Epithelial cell of esophagus (primary cell): Measurements from ENCODE around the gene ASB18.

ENCODE experiments used
- DNase-seq: peaks from one replicate; pipeline ENCODE4 v3.0.0; 2010; ENCODE audit warnings: low read depth
- H3K4me3 ChIP-seq: 2 replicates; pipeline ENCODE4 v1.5.1; 2011; ENCODE audit warnings: mild to moderate bottlenecking, low read length, control low read depth
- TF ChIP-seq, protein P1 (sequence below): IDR thresholded peaks from 2 replicates; pipeline ENCODE4 v1.5.1; 2011; ENCODE audit warnings: low read depth, mild to moderate bottlenecking, low read length, control low read depth, inconsistent platforms; ENCODE audit not compliant: insufficient read depth; ENCODE audit errors: missing control alignments

ASB18 gene

DNA sequence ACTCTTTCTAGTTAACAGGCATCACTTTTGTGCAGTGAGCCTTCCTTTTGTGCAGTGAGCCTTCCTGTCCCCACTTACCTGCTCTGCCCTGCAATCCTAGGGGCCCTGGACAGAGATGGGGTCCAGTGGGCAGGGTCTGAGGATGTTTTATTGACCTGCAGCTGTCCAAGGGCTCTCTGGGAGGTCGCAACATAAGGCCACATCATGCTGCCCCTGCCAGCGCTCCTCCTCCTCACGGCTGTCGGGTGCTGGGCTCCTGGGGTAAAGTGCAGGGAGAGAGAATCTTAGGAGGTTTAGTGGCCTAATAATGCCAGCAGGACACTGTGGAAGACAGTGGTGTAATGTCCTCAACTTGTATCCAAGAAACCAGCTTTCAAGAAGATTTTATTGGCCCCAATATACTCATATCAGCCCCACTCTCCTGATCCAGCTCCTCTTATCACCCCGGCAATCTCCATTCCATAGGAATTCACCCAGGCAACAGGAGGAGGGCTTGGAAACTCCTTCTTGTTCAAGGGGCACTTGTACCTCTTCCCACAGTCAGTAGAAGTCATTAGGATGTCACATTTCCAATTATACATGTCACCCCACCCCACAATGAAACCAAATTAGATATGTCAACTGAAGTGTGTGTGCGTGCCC lies 41.9 kb upstream of the ASB18 start:
- DNase-seq = no peak
- TF ChIP-seq, protein P1, sequence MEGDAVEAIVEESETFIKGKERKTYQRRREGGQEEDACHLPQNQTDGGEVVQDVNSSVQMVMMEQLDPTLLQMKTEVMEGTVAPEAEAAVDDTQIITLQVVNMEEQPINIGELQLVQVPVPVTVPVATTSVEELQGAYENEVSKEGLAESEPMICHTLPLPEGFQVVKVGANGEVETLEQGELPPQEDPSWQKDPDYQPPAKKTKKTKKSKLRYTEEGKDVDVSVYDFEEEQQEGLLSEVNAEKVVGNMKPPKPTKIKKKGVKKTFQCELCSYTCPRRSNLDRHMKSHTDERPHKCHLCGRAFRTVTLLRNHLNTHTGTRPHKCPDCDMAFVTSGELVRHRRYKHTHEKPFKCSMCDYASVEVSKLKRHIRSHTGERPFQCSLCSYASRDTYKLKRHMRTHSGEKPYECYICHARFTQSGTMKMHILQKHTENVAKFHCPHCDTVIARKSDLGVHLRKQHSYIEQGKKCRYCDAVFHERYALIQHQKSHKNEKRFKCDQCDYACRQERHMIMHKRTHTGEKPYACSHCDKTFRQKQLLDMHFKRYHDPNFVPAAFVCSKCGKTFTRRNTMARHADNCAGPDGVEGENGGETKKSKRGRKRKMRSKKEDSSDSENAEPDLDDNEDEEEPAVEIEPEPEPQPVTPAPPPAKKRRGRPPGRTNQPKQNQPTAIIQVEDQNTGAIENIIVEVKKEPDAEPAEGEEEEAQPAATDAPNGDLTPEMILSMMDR = no peak
- no peak overlapping the region for H3K4me3 ChIP-seq

DNA sequence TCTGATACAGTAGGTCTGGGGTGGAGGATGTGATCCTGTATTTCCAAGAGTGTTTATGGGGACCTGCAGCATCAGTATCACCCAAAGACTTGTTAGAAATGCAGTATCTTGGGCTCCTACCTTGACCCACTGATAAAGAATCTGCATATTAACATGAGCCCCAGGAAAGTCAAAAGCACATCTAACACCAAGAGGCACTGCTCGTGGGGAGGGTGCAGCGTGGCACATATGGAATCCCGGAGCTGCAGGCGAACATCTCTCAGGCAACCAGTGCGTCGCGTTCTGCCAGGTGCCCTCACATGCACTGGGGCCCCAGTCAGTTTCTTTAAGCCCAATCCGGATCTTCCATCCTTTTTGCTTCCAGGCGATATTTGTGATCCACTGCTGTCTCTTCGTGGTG lies 41.3 kb upstream of the ASB18 start:
- DNase-seq = no peak
- H3K4me3 ChIP-seq = no peak overlapping the region
- TF ChIP-seq, protein P1 = no peak

DNA sequence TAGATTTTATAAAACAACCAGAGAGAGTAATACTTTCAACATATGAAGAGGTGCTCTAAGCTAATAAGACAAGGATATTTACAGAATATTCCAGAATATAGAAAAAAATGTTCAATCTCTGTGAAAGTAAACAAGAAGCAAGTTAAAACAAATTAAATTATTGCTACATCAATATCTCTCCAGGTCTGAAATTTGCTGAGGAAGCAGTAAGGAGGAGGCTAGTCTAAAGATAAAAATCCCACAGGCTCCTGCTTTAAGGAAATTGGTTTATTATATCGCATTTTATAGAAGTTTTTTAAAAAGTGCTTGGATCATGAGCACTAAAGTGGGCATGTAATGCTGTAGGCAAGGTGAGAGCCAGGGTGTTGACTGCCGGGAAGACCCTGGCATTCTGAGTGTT lies 39.7 kb upstream of the ASB18 start:
- TF ChIP-seq, protein P1 = no peak

DNA sequence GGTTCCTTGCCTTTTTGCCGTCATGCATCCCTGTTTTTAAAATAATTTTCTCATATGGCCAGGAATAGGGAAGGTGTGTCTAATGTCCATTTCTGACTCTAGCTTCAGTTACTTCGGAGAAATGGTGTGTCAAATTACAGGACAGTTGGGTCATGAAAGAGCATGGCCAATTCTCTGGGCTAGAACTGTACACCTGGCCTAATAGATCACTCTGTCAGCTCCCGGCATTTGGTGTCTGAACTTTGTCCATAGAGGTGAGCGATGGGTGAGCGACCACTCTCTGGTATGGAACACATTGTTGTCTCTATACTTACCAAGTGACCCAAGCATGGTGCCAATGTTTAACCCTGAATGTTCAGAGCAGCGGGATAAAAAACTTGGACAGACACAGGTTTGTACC lies 38.3 kb upstream of the ASB18 start:
- no peak overlapping the region for H3K4me3 ChIP-seq
- no peak for DNase-seq
- TF ChIP-seq, protein P1 = no peak

More for the DNA sequence above, 39.7 kb upstream of the ASB18 start:
- DNase-seq = no peak
- no peak overlapping the region for H3K4me3 ChIP-seq

DNA sequence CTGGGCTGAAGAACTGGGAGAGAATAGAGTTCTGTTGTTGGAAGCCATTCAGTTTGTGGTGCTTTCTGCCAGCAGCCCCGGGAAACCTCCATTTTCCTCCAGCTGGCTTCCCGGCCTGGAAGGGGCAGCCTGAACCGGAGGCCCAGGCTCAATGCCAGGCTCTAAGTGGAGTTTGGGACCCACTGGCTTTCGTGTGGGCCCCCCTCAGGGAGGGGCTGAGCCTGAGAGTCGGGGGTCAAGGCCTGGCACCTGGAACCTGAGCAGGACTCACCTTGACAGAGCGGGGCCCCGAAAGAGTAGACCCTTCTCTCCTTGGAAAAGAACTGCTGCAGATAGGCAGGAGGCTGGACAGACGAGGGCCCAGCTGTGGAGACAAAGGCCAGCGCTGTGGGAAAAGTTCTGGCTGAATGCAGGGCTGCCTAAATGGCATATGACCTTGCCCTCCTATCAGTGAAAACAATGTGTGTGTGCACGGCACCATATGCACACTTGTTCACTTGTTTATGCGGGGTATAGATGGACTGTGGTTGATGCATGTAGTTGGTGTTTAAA lies 34.8 kb upstream of the ASB18 start:
- TF ChIP-seq, protein P1 = no peak
- no peak for DNase-seq
- H3K4me3 ChIP-seq = no peak overlapping the region

DNA sequence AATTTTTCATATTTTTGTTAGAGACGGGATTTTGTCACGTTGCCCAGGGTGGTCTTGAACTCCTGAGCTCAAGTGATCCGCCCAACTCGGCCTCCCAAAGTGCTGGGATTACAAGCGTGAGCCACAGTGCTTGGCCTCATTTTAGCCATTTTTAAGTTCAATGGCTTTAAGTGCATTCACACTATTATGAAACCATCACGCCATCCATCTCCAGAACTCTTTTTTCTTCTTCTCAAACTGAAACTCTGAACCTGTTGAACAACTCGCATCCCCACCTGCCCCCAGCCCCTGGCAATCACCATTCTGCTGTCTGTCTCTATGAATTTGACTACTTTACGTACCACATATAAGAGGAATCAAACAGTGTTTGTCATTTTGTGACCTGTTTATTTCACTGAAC lies 31.3 kb upstream of the ASB18 start:
- DNase-seq = no peak
- TF ChIP-seq, protein P1 = no peak
- no peak overlapping the region for H3K4me3 ChIP-seq

DNA sequence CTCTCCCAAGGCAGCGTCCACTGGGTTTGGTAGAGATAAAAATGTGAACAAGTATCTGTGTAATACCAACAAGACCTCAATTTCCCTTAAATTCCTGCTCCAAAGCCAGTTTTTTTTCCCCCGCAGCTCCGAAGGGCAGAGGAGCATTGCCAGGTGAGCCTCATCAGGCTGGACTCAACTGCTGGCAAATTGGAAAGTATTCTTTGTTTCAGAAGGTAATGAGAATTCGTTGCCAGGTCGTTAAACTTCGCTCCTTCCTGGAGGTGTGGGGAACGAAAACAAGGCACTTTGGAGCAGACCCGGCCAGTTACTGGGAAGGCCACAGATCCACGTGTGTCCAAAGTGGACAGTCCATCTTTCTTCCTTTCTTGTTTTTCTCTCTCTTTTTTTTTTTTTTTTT lies 30.4 kb upstream of the ASB18 start:
- no peak overlapping the region for H3K4me3 ChIP-seq
- TF ChIP-seq, protein P1 = no peak
- no peak for DNase-seq
